Measurements from ENCODE around the gene ZNF789. TPM values are rescaled to one million over a fixed set of nuclear protein-coding genes. Genes with fewer than 3 reads are reported as not detected.

ZNF789 gene
- total and polyA plus RNA-seq, 9 of the 15 experiments (the other 6 are each of a cell fraction or from before 2014, with no cell fraction given): 6.1 to 57.0 (median 24.8) TPM

- TF ChIP-seq, protein P1, sequence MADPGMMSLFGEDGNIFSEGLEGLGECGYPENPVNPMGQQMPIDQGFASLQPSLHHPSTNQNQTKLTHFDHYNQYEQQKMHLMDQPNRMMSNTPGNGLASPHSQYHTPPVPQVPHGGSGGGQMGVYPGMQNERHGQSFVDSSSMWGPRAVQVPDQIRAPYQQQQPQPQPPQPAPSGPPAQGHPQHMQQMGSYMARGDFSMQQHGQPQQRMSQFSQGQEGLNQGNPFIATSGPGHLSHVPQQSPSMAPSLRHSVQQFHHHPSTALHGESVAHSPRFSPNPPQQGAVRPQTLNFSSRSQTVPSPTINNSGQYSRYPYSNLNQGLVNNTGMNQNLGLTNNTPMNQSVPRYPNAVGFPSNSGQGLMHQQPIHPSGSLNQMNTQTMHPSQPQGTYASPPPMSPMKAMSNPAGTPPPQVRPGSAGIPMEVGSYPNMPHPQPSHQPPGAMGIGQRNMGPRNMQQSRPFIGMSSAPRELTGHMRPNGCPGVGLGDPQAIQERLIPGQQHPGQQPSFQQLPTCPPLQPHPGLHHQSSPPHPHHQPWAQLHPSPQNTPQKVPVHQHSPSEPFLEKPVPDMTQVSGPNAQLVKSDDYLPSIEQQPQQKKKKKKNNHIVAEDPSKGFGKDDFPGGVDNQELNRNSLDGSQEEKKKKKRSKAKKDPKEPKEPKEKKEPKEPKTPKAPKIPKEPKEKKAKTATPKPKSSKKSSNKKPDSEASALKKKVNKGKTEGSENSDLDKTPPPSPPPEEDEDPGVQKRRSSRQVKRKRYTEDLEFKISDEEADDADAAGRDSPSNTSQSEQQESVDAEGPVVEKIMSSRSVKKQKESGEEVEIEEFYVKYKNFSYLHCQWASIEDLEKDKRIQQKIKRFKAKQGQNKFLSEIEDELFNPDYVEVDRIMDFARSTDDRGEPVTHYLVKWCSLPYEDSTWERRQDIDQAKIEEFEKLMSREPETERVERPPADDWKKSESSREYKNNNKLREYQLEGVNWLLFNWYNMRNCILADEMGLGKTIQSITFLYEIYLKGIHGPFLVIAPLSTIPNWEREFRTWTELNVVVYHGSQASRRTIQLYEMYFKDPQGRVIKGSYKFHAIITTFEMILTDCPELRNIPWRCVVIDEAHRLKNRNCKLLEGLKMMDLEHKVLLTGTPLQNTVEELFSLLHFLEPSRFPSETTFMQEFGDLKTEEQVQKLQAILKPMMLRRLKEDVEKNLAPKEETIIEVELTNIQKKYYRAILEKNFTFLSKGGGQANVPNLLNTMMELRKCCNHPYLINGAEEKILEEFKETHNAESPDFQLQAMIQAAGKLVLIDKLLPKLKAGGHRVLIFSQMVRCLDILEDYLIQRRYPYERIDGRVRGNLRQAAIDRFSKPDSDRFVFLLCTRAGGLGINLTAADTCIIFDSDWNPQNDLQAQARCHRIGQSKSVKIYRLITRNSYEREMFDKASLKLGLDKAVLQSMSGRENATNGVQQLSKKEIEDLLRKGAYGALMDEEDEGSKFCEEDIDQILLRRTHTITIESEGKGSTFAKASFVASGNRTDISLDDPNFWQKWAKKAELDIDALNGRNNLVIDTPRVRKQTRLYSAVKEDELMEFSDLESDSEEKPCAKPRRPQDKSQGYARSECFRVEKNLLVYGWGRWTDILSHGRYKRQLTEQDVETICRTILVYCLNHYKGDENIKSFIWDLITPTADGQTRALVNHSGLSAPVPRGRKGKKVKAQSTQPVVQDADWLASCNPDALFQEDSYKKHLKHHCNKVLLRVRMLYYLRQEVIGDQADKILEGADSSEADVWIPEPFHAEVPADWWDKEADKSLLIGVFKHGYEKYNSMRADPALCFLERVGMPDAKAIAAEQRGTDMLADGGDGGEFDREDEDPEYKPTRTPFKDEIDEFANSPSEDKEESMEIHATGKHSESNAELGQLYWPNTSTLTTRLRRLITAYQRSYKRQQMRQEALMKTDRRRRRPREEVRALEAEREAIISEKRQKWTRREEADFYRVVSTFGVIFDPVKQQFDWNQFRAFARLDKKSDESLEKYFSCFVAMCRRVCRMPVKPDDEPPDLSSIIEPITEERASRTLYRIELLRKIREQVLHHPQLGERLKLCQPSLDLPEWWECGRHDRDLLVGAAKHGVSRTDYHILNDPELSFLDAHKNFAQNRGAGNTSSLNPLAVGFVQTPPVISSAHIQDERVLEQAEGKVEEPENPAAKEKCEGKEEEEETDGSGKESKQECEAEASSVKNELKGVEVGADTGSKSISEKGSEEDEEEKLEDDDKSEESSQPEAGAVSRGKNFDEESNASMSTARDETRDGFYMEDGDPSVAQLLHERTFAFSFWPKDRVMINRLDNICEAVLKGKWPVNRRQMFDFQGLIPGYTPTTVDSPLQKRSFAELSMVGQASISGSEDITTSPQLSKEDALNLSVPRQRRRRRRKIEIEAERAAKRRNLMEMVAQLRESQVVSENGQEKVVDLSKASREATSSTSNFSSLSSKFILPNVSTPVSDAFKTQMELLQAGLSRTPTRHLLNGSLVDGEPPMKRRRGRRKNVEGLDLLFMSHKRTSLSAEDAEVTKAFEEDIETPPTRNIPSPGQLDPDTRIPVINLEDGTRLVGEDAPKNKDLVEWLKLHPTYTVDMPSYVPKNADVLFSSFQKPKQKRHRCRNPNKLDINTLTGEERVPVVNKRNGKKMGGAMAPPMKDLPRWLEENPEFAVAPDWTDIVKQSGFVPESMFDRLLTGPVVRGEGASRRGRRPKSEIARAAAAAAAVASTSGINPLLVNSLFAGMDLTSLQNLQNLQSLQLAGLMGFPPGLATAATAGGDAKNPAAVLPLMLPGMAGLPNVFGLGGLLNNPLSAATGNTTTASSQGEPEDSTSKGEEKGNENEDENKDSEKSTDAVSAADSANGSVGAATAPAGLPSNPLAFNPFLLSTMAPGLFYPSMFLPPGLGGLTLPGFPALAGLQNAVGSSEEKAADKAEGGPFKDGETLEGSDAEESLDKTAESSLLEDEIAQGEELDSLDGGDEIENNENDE (IDR thresholded peaks at IDR 0.05; ENCODE audit: low read depth, low read length): no peak
- TF ChIP-seq RBM14 (IDR thresholded peaks at IDR 0.05; ENCODE audit: borderline replicate concordance, insufficient read depth, low read depth, low read length) (no peak), ZHX1 (conservative IDR thresholded peaks at IDR 0.05; ENCODE audit: low read length) (no peak), TCF3 (CRISPR knock-in tag; IDR thresholded peaks at IDR 0.05) (no peak), ZNF655 (CRISPR knock-in tag; IDR thresholded peaks at IDR 0.05) (no peak), DMBX1 (CRISPR knock-in tag; IDR thresholded peaks at IDR 0.05; ENCODE audit: borderline replicate concordance) (0 out of 2 replicates have a peak, but pooled peaks have one; percentile 50), NFE2L1 (tag; IDR thresholded peaks at IDR 0.05; ENCODE audit: borderline replicate concordance, low read depth) (no peak), RBM15 (IDR thresholded peaks at IDR 0.05; ENCODE audit: insufficient read depth, low read length) (no peak), CBX3 (IDR thresholded peaks at IDR 0.05; ENCODE audit: borderline replicate concordance in 1 of 2, low read length in 2 of 2) (peak; percentile 96 to 100), HIVEP1 (CRISPR knock-in tag; IDR thresholded peaks at IDR 0.05) (no peak), SPI1 (IDR thresholded peaks at IDR 0.05; ENCODE audit: borderline replicate concordance, low read depth, low read length) (no peak), ZNF165 (CRISPR knock-in tag; IDR thresholded peaks at IDR 0.05; ENCODE audit: borderline replicate concordance) (no peak), CBX1 (IDR thresholded peaks at IDR 0.05; ENCODE audit: low read depth) (peak; percentile 99)
These were observed 58.7 kb downstream of the ZNF789 start (continued) for GRCh38 chr7:99531354-99531765.

Data from K562 (cell line).